ENCODE measurements around the gene GOPC. TPM values are rescaled to one million over a fixed set of nuclear protein-coding genes. Genes with fewer than 3 reads are reported as not detected.

Gene GOPC
- total and polyA plus RNA-seq, 2 of the 13 experiments (the other 11 are each of a cell fraction or from before 2014, with no cell fraction given): 20.9 to 41.5 TPM

GRCh38 chr6:117585647-117586046 is 16.7 kb downstream of the GOPC start (continued):
- no peak for TF ChIP-seq ATF7 (IDR thresholded peaks at IDR 0.05)
- TF ChIP-seq ATF7 (CRISPR knock-in tag; IDR thresholded peaks at IDR 0.05): no peak
- no peak for TF ChIP-seq CC2D1A (CRISPR knock-in tag; IDR thresholded peaks at IDR 0.05)
- TF ChIP-seq NFATC3 (CRISPR knock-in tag; IDR thresholded peaks at IDR 0.05): no peak

GRCh38 chr6:117574198-117574597 is 28.1 kb downstream of the GOPC start:
- ATAC-seq (no peak), DNase-seq (ENCODE audit: low spot score) (no peak), FAIRE-seq (no peak)
- no peaks in the 10 kb centered on the region for H3K9me3 ChIP-seq (ENCODE audit: low read length)
- no peak for TF ChIP-seq LBX2 (CRISPR knock-in tag; IDR thresholded peaks at IDR 0.05; ENCODE audit: borderline replicate concordance)
- TF ChIP-seq, protein P1, sequence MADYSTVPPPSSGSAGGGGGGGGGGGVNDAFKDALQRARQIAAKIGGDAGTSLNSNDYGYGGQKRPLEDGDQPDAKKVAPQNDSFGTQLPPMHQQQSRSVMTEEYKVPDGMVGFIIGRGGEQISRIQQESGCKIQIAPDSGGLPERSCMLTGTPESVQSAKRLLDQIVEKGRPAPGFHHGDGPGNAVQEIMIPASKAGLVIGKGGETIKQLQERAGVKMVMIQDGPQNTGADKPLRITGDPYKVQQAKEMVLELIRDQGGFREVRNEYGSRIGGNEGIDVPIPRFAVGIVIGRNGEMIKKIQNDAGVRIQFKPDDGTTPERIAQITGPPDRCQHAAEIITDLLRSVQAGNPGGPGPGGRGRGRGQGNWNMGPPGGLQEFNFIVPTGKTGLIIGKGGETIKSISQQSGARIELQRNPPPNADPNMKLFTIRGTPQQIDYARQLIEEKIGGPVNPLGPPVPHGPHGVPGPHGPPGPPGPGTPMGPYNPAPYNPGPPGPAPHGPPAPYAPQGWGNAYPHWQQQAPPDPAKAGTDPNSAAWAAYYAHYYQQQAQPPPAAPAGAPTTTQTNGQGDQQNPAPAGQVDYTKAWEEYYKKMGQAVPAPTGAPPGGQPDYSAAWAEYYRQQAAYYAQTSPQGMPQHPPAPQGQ (CRISPR knock-in tag; IDR thresholded peaks at IDR 0.05; ENCODE audit: borderline replicate concordance): no peak
- no peak for TF ChIP-seq ZNF639 (CRISPR knock-in tag; conservative IDR thresholded peaks at IDR 0.05)
- TF ChIP-seq RORA (CRISPR knock-in tag; IDR thresholded peaks at IDR 0.05): no peak
- TF ChIP-seq SP4 (CRISPR knock-in tag; IDR thresholded peaks at IDR 0.05): no peak
- TF ChIP-seq SETDB1 (CRISPR knock-in tag; IDR thresholded peaks at IDR 0.05; ENCODE audit: borderline replicate concordance): no peak
- TF ChIP-seq ZFY (CRISPR knock-in tag; IDR thresholded peaks at IDR 0.05): no peak
- no peak for TF ChIP-seq ZNF256 (CRISPR knock-in tag; conservative IDR thresholded peaks at IDR 0.05)
- TF ChIP-seq SALL1 (CRISPR knock-in tag; IDR thresholded peaks at IDR 0.05): no peak
- TF ChIP-seq ZNF691 (CRISPR knock-in tag; IDR thresholded peaks at IDR 0.05; ENCODE audit: borderline replicate concordance, low read depth): no peak
- no peak for TF ChIP-seq ZSCAN31 (CRISPR knock-in tag; IDR thresholded peaks at IDR 0.05; ENCODE audit: low read depth)
- no peak for TF ChIP-seq ARNT (IDR thresholded peaks at IDR 0.05)
- H3K36me3 ChIP-seq (replicated peaks in 1 of 2; ENCODE audit: control insufficient read depth in 1 of 2, insufficient read depth in 2 of 2, low read length in 2 of 2): peaks cover 17 to 76% of the 10 kb centered on the region in 2 experiments
- no peaks in the 10 kb centered on the region for H3K79me2 ChIP-seq (ENCODE audit: insufficient read depth, low read length)
- no TSS peak for BruUV-seq (replicated peaks)
- H3K4me3 ChIP-seq (replicated peaks in 1 of 3; ENCODE audit: insufficient read depth in 1 of 3, low read depth in 2 of 3, low read length in 3 of 3): no peak overlapping the region
- no peak overlapping the region for H3K4me2 ChIP-seq (ENCODE audit: low read depth, low read length)
- no peak overlapping the region for H2AFZ ChIP-seq (ENCODE audit: low read length)
- no peak overlapping the region for H3K9ac ChIP-seq (ENCODE audit: insufficient read depth, low read depth, low read length)
- 93% methylated on average over 4 of the region's 4 CpGs for WGBS (ENCODE audit: low lambda C conversion rate)
- H3K4me1 ChIP-seq (ENCODE audit: insufficient read depth, low read length): no peaks in the 10 kb centered on the region
- in situ Hi-C loops (cut with HindIII; ENCODE audit: extremely low pct_ligation_motif_present, low pct_unique_long_range_greater_than_20kb) (no loop called here), intact Hi-C loops (cut with micrococcal nuclease; ENCODE audit: unreplicated experiment) (no loop called here)
- H4K20me1 ChIP-seq (ENCODE audit: insufficient read depth, low read length): peaks cover 3% of the 10 kb centered on the region; the same call in 1 of the 2 replicates
- ChIA-PET POLR2A (no interaction called here), CTCF (ENCODE audit: low intra/inter-chr PET ratio, low total read pairs) (no interaction called here)
- H3K27ac ChIP-seq (ENCODE audit: extremely low read length, insufficient read depth, low read length): no peak overlapping the region
- no peaks in the 10 kb centered on the region for H3K27me3 ChIP-seq (ENCODE audit: control insufficient read depth in 1 of 2, insufficient read depth in 2 of 2, low read length in 2 of 2)
